ENCODE results near the gene AKR1C4.
"Not testable (repeated sequence)": the region's sequence is repeated elsewhere in the genome, so short reads cannot be mapped to it uniquely, and the experiment has no call there.

Gene AKR1C4

DNA sequence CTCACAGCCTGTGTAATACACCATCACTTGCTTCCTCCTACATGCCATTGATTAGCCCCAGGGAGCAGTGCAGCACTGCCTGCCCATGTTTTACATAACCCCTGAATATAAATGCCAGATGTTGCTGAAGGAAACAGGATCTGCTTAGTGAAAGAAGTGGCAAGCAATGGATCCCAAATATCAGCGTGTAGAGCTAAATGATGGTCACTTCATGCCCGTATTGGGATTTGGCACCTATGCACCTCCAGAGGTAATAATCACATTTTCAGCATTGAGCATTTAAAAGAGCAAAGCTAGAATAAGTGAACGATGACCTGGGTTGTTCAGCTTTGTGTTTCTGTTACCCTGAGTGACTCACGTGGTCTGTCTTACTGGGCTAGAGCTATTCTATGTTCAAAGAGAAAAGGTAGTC is at the start of gene AKR1C4:
TSS of gene AKR1C4 (plus strand) at position 136 of the 412 bp plus-strand sequence. CDS start at position 167, 31 bp downstream.
- no peak for DNase-seq (ENCODE audit: low read depth in 2 of 2)

GRCh38 chr10:5146920-5147254 is 49.8 kb upstream of the AKR1C4 start:
- no peak for DNase-seq (ENCODE audit: low read depth in 2 of 2)

DNA sequence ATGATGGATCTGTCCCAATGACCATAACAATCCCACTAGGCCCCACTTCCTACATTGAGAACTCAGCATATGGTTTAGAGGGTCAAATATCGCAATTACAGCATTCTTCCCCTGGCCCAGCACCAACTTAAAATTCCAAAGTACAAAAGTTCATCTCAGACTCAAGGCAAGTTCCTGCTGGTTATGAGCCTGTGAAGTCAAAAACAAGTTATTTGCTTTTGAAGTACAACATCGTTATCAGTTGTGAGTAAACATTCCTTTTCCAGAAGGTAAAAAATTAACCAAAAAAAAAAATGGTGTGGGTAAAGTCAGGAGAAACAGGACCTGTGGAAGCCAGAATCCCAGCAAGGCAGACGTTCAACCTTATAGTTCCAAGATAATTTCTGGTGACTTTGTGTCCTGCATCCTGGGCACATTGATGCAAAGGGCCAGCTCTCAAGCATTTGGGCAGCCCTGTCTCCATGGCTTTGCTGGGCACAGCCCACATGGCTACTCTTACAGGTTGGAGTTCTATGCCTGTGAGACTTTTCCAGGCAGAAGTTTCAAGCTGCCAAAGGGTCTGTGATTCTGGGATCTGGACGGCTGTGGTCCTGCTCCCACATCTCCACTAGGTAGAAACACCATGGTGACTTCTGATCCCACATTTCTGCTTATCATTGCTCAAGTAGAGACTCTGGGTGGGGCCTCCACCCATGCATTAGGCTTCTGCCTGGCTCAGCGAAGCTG is 49.2 kb upstream of the AKR1C4 start:
- DNase-seq (ENCODE audit: low read depth in 2 of 2) = no peak

DNA sequence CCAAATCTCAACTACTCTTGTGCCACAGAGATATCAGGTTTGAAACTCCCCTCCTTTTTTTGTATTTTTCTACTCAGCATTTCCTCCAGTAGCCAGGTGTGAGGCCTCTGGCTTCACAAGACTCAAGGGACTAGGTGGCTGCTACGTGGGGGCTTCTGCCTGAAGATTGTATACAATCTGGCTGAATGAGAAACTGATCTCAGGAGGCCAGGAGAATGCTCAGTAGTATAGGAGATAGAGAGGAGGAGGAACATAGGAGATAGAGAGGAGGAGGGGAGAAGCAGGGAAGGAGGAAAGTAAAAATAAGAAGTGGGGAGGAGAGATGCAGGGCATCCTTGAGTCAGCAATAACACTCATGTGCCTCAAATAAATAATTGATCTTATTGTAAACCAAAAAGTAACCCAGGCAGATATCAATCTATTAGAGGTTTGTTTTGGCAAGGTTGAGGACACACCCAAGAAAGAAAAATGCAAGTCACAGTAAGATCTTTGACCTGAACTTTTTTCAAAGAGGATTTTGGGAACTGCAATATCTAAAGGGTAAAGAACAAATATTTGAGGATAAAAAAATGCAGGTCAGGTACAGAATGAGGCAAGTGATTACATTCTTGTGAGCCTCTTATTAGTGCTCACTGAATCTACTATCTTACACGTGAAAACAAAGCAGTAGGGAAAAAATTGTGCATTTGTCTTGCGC is 48.5 kb upstream of the AKR1C4 start:
- no peak for DNase-seq (ENCODE audit: low read depth in 2 of 2)

- DNase-seq (ENCODE audit: low read depth in 2 of 2) = no peak
Measured at GRCh38 chr10:5148678-5149032, 48.0 kb upstream of the AKR1C4 start.

GRCh38 chr10:5151076-5151475 is 45.6 kb upstream of the AKR1C4 start:
- no peak for DNase-seq (ENCODE audit: low read depth in 2 of 2)

DNA sequence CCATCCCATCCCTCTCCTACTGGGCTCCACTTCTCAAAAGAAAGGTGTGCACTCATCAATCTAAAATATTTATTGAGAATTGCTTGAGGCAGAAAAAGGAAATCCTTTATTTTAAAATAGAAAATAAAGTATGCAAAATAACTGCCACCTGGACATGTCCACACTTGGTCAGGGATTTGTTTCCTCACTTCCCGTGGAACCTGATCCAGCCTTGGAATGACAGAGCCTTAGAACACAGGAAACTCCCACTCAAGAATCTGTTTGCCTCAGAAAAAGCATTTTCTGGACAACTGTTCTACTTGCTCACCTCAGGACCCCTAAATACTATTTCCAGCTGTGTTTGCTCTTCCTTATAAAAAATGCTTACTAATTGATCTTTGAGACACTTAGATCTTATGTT is 40.7 kb upstream of the AKR1C4 start:
- DNase-seq (ENCODE audit: low read depth in 2 of 2) = no peak

- no peak for DNase-seq (ENCODE audit: low read depth in 2 of 2)
Measured at GRCh38 chr10:5157501-5157900, 39.1 kb upstream of the AKR1C4 start.

GRCh38 chr10:5159126-5159525 is 37.5 kb upstream of the AKR1C4 start:
- DNase-seq (ENCODE audit: low read depth in 2 of 2) = no peak

GRCh38 chr10:5163487-5163886 is 33.1 kb upstream of the AKR1C4 start:
- DNase-seq (ENCODE audit: low read depth in 2 of 2) = no peak

DNA sequence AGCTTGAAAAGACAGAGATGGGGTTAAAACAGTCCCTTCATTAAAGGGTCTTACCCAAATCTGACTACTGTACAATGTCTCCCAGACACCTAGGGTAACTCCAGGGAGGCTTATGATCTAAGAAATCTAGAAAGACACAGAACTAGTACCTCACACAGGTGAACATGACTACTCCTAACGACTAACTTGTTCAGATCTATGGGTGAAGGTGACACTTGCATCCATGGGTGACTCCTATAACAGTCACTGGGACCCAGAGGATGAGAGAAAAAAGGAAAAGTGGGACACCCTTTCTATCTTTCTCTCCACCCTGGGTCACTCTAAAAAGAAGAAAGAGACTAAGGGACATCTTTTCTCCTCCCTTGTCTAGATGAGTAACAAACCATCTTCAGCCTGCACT is 30.9 kb upstream of the AKR1C4 start:
- no peak for DNase-seq (ENCODE audit: low read depth in 2 of 2)

DNA sequence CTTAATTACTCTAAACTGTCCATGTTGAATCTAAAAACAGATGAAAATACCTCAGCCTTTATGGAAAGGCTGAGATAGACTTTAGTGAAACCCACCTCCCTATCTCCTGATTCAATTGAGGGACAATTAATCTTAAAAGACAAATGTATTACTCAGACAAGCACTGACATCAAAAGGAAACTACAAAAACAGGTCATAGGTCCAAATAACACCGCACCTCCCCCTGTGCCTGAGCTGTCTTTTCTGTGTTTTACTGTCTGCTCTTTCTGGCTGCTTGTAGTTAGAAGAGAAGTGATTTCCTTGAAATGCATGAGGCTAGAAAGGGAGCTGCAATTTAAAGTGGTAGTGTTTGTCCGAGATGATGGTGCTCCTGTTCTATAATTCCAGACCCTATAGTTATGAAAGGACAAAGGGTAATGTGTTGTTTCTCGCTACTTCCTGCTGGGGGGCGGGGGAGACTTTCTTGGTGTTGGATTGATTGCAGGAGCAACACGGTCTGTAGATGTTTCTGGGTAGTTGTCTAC is 27.7 kb upstream of the AKR1C4 start:
- DNase-seq (ENCODE audit: low read depth in 2 of 2) = peak in 1 of 2 donors; percentile 23

DNA sequence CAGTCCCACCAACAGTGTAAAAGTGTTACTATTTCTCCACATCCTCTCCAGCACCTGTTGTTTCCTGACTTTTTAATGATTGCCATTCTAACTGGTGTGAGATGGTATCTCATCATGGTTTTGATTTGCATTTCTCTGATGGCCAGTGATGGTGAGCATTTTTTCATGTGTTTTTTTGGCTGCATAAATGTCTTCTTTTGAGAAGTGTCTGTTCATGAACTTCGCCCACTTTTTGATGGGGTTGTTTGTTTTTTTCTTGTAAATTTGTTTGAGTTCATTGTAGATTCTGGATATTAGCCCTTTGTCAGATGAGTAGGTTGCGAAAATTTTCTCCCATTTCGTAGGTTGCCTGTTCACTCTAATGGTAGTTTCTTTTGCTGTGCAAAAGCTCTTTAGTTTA is 21.1 kb upstream of the AKR1C4 start:
- DNase-seq (ENCODE audit: low read depth in 2 of 2) = not testable (repeated sequence)

GRCh38 chr10:5180503-5180902 is 16.1 kb upstream of the AKR1C4 start:
- DNase-seq (ENCODE audit: low read depth in 2 of 2) = not testable (repeated sequence)

- no peak for DNase-seq (ENCODE audit: low read depth in 2 of 2)
Measured at GRCh38 chr10:5183923-5184322, 12.7 kb upstream of the AKR1C4 start.

DNA sequence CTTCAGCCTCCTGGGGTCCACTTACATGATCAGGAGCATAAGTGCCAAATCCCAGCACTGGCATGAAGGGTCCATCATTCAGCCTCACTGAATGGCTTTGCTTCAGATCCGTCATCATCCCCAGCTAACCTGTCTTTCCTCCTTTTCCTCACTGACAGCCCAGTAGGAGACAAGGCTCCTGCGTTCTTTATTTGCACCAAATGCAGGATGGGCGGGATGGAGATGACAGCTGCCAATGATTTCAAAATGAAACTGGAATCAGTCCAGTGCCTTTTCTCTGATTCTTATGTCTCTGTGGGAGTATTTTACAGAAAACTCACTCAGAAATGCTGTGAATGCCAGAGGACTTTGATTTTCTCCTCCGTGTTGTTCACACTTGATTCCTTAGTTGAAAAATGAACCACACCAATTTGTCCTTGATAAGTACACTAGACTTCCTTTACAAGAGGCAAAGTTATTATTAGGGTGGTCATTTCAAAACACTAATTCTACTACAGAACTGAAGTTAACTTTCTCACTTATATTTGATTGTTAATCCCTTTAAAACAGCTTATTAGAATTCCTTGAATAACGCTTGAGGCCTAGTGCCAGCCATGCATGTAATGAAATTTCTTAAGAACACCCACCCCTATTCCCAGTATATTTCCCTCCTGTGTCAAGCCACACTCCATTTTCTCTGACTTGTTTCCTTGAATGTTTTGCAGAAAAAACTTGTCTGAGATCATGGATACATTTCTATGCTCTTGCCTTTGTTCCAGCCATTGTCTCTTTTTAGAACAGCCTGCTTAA is 11.5 kb upstream of the AKR1C4 start, which contains the start of gene AKR1C8:
TSS of gene AKR1C8 (minus strand) at position 164 of the 789 bp plus-strand sequence. CDS start at position 118, 46 bp downstream.
- no peak for DNase-seq (ENCODE audit: low read depth in 2 of 2)

DNA sequence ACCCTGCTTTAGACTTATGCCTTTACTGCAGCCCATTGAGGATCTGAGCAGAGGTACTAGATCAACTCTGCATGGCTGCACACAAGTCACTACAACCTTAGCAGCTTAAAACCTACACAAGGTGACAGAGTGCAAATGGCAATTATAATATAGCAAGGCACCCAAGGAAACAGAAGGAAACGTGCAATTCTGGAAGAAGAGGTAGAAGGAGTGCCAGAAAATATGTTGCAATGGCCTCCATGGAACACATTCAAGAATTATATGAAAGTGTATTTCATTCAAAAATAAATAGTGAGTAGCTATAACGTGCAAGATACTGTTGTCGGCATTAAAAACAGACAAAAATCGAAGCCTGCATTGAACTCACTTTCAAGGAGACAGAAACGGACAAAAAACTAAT is 8.8 kb upstream of the AKR1C4 start:
- no peak for DNase-seq (ENCODE audit: low read depth in 2 of 2)

DNA sequence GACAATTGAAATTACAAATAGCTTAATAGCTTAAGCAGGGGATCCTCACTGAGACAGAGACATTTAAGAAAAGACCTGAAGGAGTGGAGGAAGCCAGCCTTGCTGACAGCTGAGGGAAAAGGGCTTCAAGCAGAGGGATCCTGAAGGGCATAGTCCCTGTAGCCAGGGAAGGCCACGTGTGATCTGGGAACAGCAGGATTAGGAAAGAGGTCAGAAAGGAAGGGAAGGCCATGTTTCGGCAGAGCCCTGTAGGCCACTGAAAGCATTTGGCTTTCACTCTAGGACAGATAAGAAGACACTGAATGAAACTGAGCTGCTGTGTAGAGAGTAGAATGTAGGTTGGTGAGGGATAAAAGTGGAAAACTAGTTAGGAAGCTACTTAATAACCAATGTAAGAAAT is 8.3 kb upstream of the AKR1C4 start:
- no peak for DNase-seq (ENCODE audit: low read depth in 2 of 2)

GRCh38 chr10:5194431-5194830 is 2.2 kb upstream of the AKR1C4 start:
- no peak for DNase-seq (ENCODE audit: low read depth in 2 of 2)

- DNase-seq (ENCODE audit: low read depth in 2 of 2) = no peak
Measured at GRCh38 chr10:5195727-5196374, 786 bp upstream of the AKR1C4 start.

GRCh38 chr10:5198386-5198785 is 1.7 kb downstream of the AKR1C4 start:
- DNase-seq (ENCODE audit: low read depth in 2 of 2) = no peak

- no peak for DNase-seq (ENCODE audit: low read depth in 2 of 2)
Measured at GRCh38 chr10:5199398-5199797, 2.8 kb downstream of the AKR1C4 start.
